ENCODE measurements around the gene DENND1A.

The DENND1A gene

GRCh38 chr9:123727332-123727731 lies 202.6 kb downstream of the DENND1A start:
- ChIA-PET POLR2A (no interaction called here), CTCF (interaction anchor here (0.7 kb wide), 1 partner anchor 67 kb away, joined by 3 read pairs; no protein-coding TSS in a partner anchor)
- DNase-seq (ENCODE audit: extremely low spot score) = no peak
- no peak for TF ChIP-seq PKNOX1 (IDR thresholded peaks at IDR 0.05)
- no peak for TF ChIP-seq FOXM1 (IDR thresholded peaks at IDR 0.05; ENCODE audit: borderline replicate concordance)
- no peak for TF ChIP-seq NFRKB (IDR thresholded peaks at IDR 0.05)
- TF ChIP-seq FOXA1 (IDR thresholded peaks at IDR 0.05) = no peak
- no peak for TF ChIP-seq ELF4 (IDR thresholded peaks at IDR 0.05)
- TF ChIP-seq HDGF (IDR thresholded peaks at IDR 0.05; ENCODE audit: borderline replicate concordance) = no peak
- TF ChIP-seq ZNF384 (IDR thresholded peaks at IDR 0.05) = no peak

GRCh38 chr9:123725389-123725788 lies 204.5 kb downstream of the DENND1A start:
- ChIA-PET CTCF (no interaction called here), POLR2A (interaction anchor here (1.0 kb wide), 1 partner anchor 9 kb away, joined by 3 read pairs; no protein-coding TSS in a partner anchor)
- TF ChIP-seq ELF4 (IDR thresholded peaks at IDR 0.05) = no peak
- TF ChIP-seq FOXA1 (IDR thresholded peaks at IDR 0.05) = no peak
- no peak for TF ChIP-seq CTBP1 (IDR thresholded peaks at IDR 0.05; ENCODE audit: borderline replicate concordance)
- no peak for TF ChIP-seq TARDBP (IDR thresholded peaks at IDR 0.05)
- TF ChIP-seq ARNT (IDR thresholded peaks at IDR 0.05) = no peak
- no peak for TF ChIP-seq FOXK2 (IDR thresholded peaks at IDR 0.05)
- no peak for TF ChIP-seq ZNF384 (IDR thresholded peaks at IDR 0.05)
- no peak for TF ChIP-seq FOXM1 (IDR thresholded peaks at IDR 0.05; ENCODE audit: borderline replicate concordance)
- TF ChIP-seq SUZ12 (IDR thresholded peaks at IDR 0.05) = no peak
- no peak for TF ChIP-seq HDGF (IDR thresholded peaks at IDR 0.05; ENCODE audit: borderline replicate concordance)
- TF ChIP-seq L3MBTL2 (conservative IDR thresholded peaks at IDR 0.05) = no peak
- DNase-seq (ENCODE audit: extremely low spot score) = no peak

- POLR2A ChIA-PET = interaction anchor here (1.0 kb wide), 1 partner anchor 10 kb away, joined by 3 read pairs; no protein-coding TSS in a partner anchor
- no peak for DNase-seq (ENCODE audit: extremely low spot score)
- CTCF ChIA-PET = interaction anchor here (0.6 kb wide), 1 partner anchor 78 kb away, joined by 6 read pairs; no protein-coding TSS in a partner anchor
- TF ChIP-seq L3MBTL2 (conservative IDR thresholded peaks at IDR 0.05) (no peak), LEF1 (IDR thresholded peaks at IDR 0.05; ENCODE audit: borderline replicate concordance) (no peak), NFRKB (IDR thresholded peaks at IDR 0.05) (no peak), FOXA1 (IDR thresholded peaks at IDR 0.05) (no peak), BHLHE40 (IDR thresholded peaks at IDR 0.05; ENCODE audit: borderline replicate concordance) (no peak)
These were observed 205.6 kb downstream of the DENND1A start for GRCh38 chr9:123724211-123724796.

GRCh38 chr9:123723135-123723875 lies 206.6 kb downstream of the DENND1A start:
- CTCF ChIA-PET = no interaction called here
- POLR2A ChIA-PET = no interaction called here
- no peak for DNase-seq (ENCODE audit: extremely low spot score)
- TF ChIP-seq L3MBTL2 (conservative IDR thresholded peaks at IDR 0.05) (no peak), NFRKB (IDR thresholded peaks at IDR 0.05) (no peak), SP1 (IDR thresholded peaks at IDR 0.05) (no peak), TARDBP (IDR thresholded peaks at IDR 0.05) (no peak), ZNF384 (IDR thresholded peaks at IDR 0.05) (no peak)

- no peak for DNase-seq (ENCODE audit: extremely low spot score)
- TF ChIP-seq L3MBTL2 (conservative IDR thresholded peaks at IDR 0.05) = no peak
- TF ChIP-seq PKNOX1 (IDR thresholded peaks at IDR 0.05) = no peak
- TF ChIP-seq FOXK2 (IDR thresholded peaks at IDR 0.05) = no peak
- no peak for TF ChIP-seq SUZ12 (IDR thresholded peaks at IDR 0.05)
- TF ChIP-seq LEF1 (IDR thresholded peaks at IDR 0.05; ENCODE audit: borderline replicate concordance) = no peak
- TF ChIP-seq BHLHE40 (IDR thresholded peaks at IDR 0.05; ENCODE audit: borderline replicate concordance) = no peak
- TF ChIP-seq ZNF384 (IDR thresholded peaks at IDR 0.05) = no peak
- no peak for TF ChIP-seq TARDBP (IDR thresholded peaks at IDR 0.05)
- no peak for TF ChIP-seq FOXA1 (IDR thresholded peaks at IDR 0.05)
- no peak for TF ChIP-seq ELF4 (IDR thresholded peaks at IDR 0.05)
- TF ChIP-seq HDGF (IDR thresholded peaks at IDR 0.05; ENCODE audit: borderline replicate concordance) = no peak
- no peak for TF ChIP-seq CTBP1 (IDR thresholded peaks at IDR 0.05; ENCODE audit: borderline replicate concordance)
- TF ChIP-seq FOXM1 (IDR thresholded peaks at IDR 0.05; ENCODE audit: borderline replicate concordance) = no peak
- TF ChIP-seq ARNT (IDR thresholded peaks at IDR 0.05) = no peak
- ChIA-PET POLR2A (no interaction called here), CTCF (no interaction called here)
These were observed 207.5 kb downstream of the DENND1A start for GRCh38 chr9:123722378-123722777.

GRCh38 chr9:123718188-123718587 lies 211.7 kb downstream of the DENND1A start:
- POLR2A ChIA-PET = no interaction called here
- no peak for TF ChIP-seq ARNT (IDR thresholded peaks at IDR 0.05)
- TF ChIP-seq FOXK2 (IDR thresholded peaks at IDR 0.05) = no peak
- no peak for TF ChIP-seq LEF1 (IDR thresholded peaks at IDR 0.05; ENCODE audit: borderline replicate concordance)
- no peak for TF ChIP-seq ZNF384 (IDR thresholded peaks at IDR 0.05)
- TF ChIP-seq FOXM1 (IDR thresholded peaks at IDR 0.05; ENCODE audit: borderline replicate concordance) = no peak
- TF ChIP-seq L3MBTL2 (conservative IDR thresholded peaks at IDR 0.05) = no peak
- no peak for TF ChIP-seq HDGF (IDR thresholded peaks at IDR 0.05; ENCODE audit: borderline replicate concordance)
- TF ChIP-seq BHLHE40 (IDR thresholded peaks at IDR 0.05; ENCODE audit: borderline replicate concordance) = no peak
- TF ChIP-seq TARDBP (IDR thresholded peaks at IDR 0.05) = no peak
- no peak for TF ChIP-seq NFRKB (IDR thresholded peaks at IDR 0.05)
- TF ChIP-seq CTBP1 (IDR thresholded peaks at IDR 0.05; ENCODE audit: borderline replicate concordance) = no peak
- no peak for TF ChIP-seq PKNOX1 (IDR thresholded peaks at IDR 0.05)
- TF ChIP-seq SUZ12 (IDR thresholded peaks at IDR 0.05) = no peak
- TF ChIP-seq SP1 (IDR thresholded peaks at IDR 0.05) = no peak
- TF ChIP-seq FOXA1 (IDR thresholded peaks at IDR 0.05) = no peak
- no peak for TF ChIP-seq ELF4 (IDR thresholded peaks at IDR 0.05)
- CTCF ChIA-PET = no interaction called here
- no peak for DNase-seq (ENCODE audit: extremely low spot score)

Measured in HEK293T (cell line).